Smooth muscle cell (in vitro differentiated cells): ENCODE results near the gene CRYBA2. TPM values are rescaled to one million over a fixed set of nuclear protein-coding genes. Genes with fewer than 3 reads are reported as not detected.

ENCODE experiments used
- DNase-seq: peaks from one replicate; lab custom pipeline; 2025; ENCODE audit not compliant: unreplicated experiment; lab: John Stamatoyannopoulos, UW
- H2AFZ ChIP-seq: fragments of 200-600 bp; sonication (generic); 2 replicates; pipeline ENCODE4 v1.6.0; 2016; ENCODE audit warnings: antibody characterized with exemption, low read depth, mild to moderate bottlenecking
- H3F3A ChIP-seq: fragments of 200-600 bp; sonication (generic); 2 replicates; pipeline ENCODE4 v1.6.0; 2017; ENCODE audit warnings: antibody characterized with exemption, low read depth
- H3K27ac ChIP-seq: fragments of 200-600 bp; sonication (generic); 2 replicates; pipeline ENCODE4 v1.5.1; 2016; ENCODE audit warnings: low read depth, mild to moderate bottlenecking
- H3K27me3 ChIP-seq: fragments of 200-600 bp; sonication (generic); 2 replicates; pipeline ENCODE4 v1.6.1; 2016; ENCODE audit warnings: low read depth, mild to moderate bottlenecking
- H3K36me3 ChIP-seq: fragments of 200-600 bp; sonication (generic); 2 replicates; pipeline ENCODE4 v1.5.1; 2016; ENCODE audit warnings: low read depth
- H3K4me1 ChIP-seq: fragments of 200-600 bp; sonication (generic); 2 replicates; pipeline ENCODE4 v1.5.1; 2016; ENCODE audit warnings: low read depth
- H3K4me2 ChIP-seq: fragments of 200-600 bp; sonication (generic); 2 replicates; pipeline ENCODE4 v1.6.0; 2016; ENCODE audit warnings: mild to moderate bottlenecking
- H3K4me3 ChIP-seq: fragments of 200-600 bp; sonication (generic); 2 replicates; pipeline ENCODE4 v1.5.1; 2016; ENCODE audit warnings: mild to moderate bottlenecking
- H3K79me2 ChIP-seq: fragments of 200-600 bp; sonication (generic); 2 replicates; pipeline ENCODE4 v1.6.0; 2016; ENCODE audit warnings: low read depth, mild to moderate bottlenecking
- H3K9ac ChIP-seq: fragments of 200-600 bp; sonication (generic); 2 replicates; pipeline ENCODE4 v1.6.0; 2016; ENCODE audit warnings: low read depth
- H3K9me3 ChIP-seq: fragments of 200-600 bp; sonication (generic); replicated peaks from 2 replicates; pipeline ENCODE4 v1.5.1; 2016; ENCODE audit warnings: low read depth
- H4K20me1 ChIP-seq: fragments of 200-600 bp; sonication (generic); 2 replicates; pipeline ENCODE4 v1.6.0; 2016; ENCODE audit warnings: low read depth
- WGBS: methylation state at CpG from one replicate; pipeline ENCODE4 v1.1.7; 2016; ENCODE audit warnings: low lambda C conversion rate; 5-methylcytosine and 5-hydroxymethylcytosine counted together
- polyA plus RNA-seq: library from polyadenylated mRNA; unstranded; fragments of >200 nt; fragmentation: Nextera tagmentation; extraction: Ambion mirVana; gene quantifications from 2 replicates; pipeline ENCODE4 v1.2.1, GENCODE V29; 2016
- total RNA-seq: library from RNA; depleted of rRNA; stranded (reverse); fragments of >200 nt; gene quantifications from 2 replicates; pipeline ENCODE4 v1.2.3, GENCODE V29; 2014
- TF ChIP-seq, protein P1 (sequence below): fragments of 200-600 bp; sonication (generic); IDR thresholded peaks from 2 replicates; pipeline ENCODE4 v1.5.1; 2017; ENCODE audit warnings: borderline replicate concordance, mild to moderate bottlenecking, antibody characterized with exemption; ENCODE audit not compliant: insufficient read depth, poor library complexity, severe bottlenecking

Gene CRYBA2
- total and polyA plus RNA-seq, 2 experiments from 2014 or later = not detected

DNA sequence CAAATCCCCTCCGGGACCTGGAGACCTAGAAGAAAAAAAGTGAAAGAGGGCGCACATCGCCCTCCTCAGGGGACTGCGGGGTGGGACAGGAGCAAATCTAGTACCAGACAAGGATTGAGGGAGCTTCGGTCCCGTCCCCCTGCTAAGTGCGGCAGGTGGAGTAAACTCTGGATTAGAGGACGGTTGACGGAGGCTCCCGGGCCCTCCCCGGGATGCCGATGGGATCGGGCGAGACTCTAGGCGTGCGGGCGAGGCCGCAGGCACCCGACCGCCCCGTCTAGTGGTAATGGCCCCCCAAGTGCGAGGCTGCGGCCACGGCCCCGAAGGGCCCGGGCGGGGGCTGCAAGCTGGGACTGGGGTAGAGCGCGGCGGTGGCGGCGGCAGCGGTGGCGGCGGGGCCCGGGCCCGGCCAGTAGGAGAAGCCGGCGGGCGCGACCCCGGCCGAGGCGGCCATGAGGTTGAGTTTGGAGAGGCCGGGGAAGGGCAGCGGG, 11.8 kb downstream of the CRYBA2 start:
- TF ChIP-seq, protein P1, sequence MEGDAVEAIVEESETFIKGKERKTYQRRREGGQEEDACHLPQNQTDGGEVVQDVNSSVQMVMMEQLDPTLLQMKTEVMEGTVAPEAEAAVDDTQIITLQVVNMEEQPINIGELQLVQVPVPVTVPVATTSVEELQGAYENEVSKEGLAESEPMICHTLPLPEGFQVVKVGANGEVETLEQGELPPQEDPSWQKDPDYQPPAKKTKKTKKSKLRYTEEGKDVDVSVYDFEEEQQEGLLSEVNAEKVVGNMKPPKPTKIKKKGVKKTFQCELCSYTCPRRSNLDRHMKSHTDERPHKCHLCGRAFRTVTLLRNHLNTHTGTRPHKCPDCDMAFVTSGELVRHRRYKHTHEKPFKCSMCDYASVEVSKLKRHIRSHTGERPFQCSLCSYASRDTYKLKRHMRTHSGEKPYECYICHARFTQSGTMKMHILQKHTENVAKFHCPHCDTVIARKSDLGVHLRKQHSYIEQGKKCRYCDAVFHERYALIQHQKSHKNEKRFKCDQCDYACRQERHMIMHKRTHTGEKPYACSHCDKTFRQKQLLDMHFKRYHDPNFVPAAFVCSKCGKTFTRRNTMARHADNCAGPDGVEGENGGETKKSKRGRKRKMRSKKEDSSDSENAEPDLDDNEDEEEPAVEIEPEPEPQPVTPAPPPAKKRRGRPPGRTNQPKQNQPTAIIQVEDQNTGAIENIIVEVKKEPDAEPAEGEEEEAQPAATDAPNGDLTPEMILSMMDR = no peak
- H2AFZ ChIP-seq = no peak overlapping the region
- peaks cover 100% of the 10 kb centered on the region for H3K27me3 ChIP-seq
- no peak for DNase-seq
- H3K9me3 ChIP-seq = no peaks in the 10 kb centered on the region
- H3K4me2 ChIP-seq = peak overlapping the region; percentile 76
- WGBS = 8% methylated on average over 18 of the region's 46 CpGs
- H3K9ac ChIP-seq = no peak overlapping the region
- H4K20me1 ChIP-seq = no peaks in the 10 kb centered on the region
- H3K79me2 ChIP-seq = no peaks in the 10 kb centered on the region
- H3K27ac ChIP-seq = no peak overlapping the region
- no peak overlapping the region for H3K4me3 ChIP-seq
- peaks cover 10% of the 10 kb centered on the region for H3K4me1 ChIP-seq
- H3F3A ChIP-seq = no peaks in the 10 kb centered on the region
- H3K36me3 ChIP-seq = no peaks in the 10 kb centered on the region

DNA sequence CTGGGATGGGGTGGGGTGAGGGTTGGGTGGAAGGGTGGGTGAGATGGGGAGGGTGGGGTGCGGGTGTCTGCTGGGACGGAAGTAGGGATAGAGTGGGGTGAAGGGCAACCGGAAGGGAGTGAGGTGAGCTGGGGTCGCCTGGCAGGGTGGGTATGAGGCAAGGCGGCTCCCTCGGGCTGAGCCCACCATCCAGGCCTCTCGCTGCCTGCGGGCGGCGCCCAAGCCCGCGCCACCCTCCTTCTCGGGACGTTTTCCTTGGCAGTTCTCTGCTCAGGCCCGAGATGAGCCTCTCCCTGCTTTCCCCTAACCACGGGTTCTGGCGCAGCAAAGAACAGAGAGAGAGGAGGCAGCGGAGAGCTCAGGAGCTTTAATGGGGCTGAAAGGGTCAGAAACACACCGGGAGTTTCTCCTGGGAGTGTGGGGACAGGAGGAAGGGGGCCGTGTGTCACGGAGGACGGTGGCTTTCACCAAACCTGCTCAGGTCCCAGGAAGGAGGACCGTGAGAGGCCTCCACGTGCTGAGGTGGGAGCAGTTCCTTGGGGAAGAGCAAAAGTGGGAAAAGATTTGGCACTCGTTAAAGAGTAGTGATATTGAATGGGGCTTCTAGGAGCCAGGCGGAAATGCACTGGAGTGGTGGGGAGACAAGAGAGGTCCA, 12.4 kb downstream of the CRYBA2 start:
- TF ChIP-seq, protein P1 = no peak
- Histone ChIP-seq H3K36me3 (no peaks in the 10 kb centered on the region), H3K27me3 (peaks cover 100% of the 10 kb centered on the region), H3K4me2 (no peak overlapping the region), H3K79me2 (no peaks in the 10 kb centered on the region), H2AFZ (no peak overlapping the region), H3K4me3 (no peak overlapping the region), H3F3A (no peaks in the 10 kb centered on the region), H3K9ac (no peak overlapping the region), H3K9me3 (no peaks in the 10 kb centered on the region), H4K20me1 (no peaks in the 10 kb centered on the region), H3K4me1 (peaks cover 10% of the 10 kb centered on the region), H3K27ac (no peak overlapping the region)
- no peak for DNase-seq
- WGBS = 4% methylated on average over 21 of the region's 26 CpGs

DNA sequence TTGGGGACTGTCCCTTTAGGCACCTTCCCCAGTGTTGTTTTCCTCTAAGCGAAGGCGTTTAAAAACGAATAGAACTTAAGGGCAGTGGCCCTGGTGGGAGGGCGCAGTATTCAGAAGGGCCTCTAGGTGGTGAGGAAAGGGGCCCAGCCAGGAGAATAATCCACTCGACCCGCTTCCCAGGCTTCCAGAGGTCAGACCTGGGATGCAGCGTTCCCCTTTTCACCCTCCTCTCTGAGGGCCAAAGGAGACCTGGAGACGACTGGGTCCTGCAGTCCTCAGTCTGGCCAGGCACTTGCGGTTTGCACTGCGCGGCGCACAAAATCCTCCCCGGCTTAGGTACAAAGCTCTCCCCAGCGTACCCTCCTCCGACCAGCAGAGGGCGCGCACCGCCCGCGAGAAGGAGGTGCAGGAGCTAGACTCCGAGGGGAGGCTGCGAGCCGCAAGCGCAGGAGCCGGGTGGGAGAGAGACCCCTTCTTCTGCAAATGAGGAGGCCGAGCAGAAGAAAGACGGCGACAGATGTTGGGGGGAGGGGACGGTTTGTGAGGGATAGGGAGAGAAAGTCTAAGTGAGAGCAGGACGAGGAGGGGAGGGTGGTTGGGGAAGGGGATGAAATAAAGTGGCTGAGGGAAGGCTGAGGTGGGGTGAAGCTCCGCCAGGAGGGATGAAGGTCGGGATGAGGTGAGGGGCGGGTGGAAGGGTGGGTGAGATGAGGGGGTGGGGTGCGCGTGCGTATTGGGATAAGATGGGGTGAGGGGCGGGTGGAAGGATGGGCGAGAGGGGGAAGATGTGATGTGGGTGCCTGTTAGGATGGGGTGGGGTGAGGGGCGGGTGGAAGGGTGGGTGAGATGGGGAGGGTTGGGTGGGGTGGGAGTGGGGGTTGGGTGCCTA, 13.1 kb downstream of the CRYBA2 start:
- H3K9ac ChIP-seq = no peak overlapping the region
- no peak overlapping the region for H3K27ac ChIP-seq
- peak overlapping the region; percentile 13 for H3K4me3 ChIP-seq
- TF ChIP-seq, protein P1 = peak; percentile 95
- 5% methylated on average over 30 of the region's 39 CpGs for WGBS
- DNase-seq = peak; percentile 40
- no peaks in the 10 kb centered on the region for H3K9me3 ChIP-seq
- no peaks in the 10 kb centered on the region for H3K36me3 ChIP-seq
- H3K4me2 ChIP-seq = peak overlapping the region; percentile 68
- no peaks in the 10 kb centered on the region for H3F3A ChIP-seq
- H4K20me1 ChIP-seq = no peaks in the 10 kb centered on the region
- no peaks in the 10 kb centered on the region for H3K79me2 ChIP-seq
- no peak overlapping the region for H2AFZ ChIP-seq
- peaks cover 100% of the 10 kb centered on the region for H3K27me3 ChIP-seq
- H3K4me1 ChIP-seq = peaks cover 10% of the 10 kb centered on the region
